OCI-LY7 (cell line): ENCODE results near the gene LYRM4. TPM values are rescaled to one million over a fixed set of nuclear protein-coding genes. Genes with fewer than 3 reads are reported as not detected.

Experiments used
- BruUV-seq: library from RNA; stranded (reverse); fragments of 400-500 nt; replicated peaks from 2 replicates; lab custom pipeline; 2021; lab: Mats Ljungman, UMichigan
- CTCF ChIA-PET: fragments of 300-600 bp; sonication (Branson Sonifier 250); formaldehyde crosslinking; loops from one replicate; lab custom pipeline; 2022; ENCODE audit warnings: antibody characterized with exemption; ENCODE audit not compliant: unreplicated experiment; lab: Charles Lee
- POLR2A ChIA-PET: fragments of 300-600 bp; sonication (Branson Sonifier 250); formaldehyde crosslinking; loops from one replicate; lab custom pipeline; 2022; ENCODE audit warnings: antibody characterized with exemption; lab: Charles Lee
- DNase-seq: peaks from one replicate; pipeline ENCODE4 v3.0.0-alpha.2; 2015; ENCODE audit warnings: low spot score
- H2AFZ ChIP-seq: fragments of 200-600 bp; sonication (generic), shearing (Covaris generic); 2 replicates; pipeline ENCODE4 v1.6.1; 2014; ENCODE audit warnings: mild to moderate bottlenecking, antibody characterized with exemption, low read length, moderate library complexity
- H3K27ac ChIP-seq: fragments of 200-600 bp; sonication (generic); 2 replicates; pipeline ENCODE4 v1.5.1; 2014; ENCODE audit warnings: mixed run types, low read depth, mild to moderate bottlenecking, moderate library complexity, low read length, inconsistent platforms; ENCODE audit not compliant: poor library complexity, severe bottlenecking
- H3K36me3 ChIP-seq: fragments of 200-600 bp; sonication (generic); 2 replicates; pipeline ENCODE4 v1.6.1; 2014; ENCODE audit warnings: mild to moderate bottlenecking, antibody characterized with exemption, low read length, moderate library complexity, mixed read lengths; ENCODE audit not compliant: insufficient read depth
- H3K4me1 ChIP-seq: fragments of 200-600 bp; sonication (generic); 2 replicates; pipeline ENCODE4 v1.5.1; 2014; ENCODE audit warnings: mild to moderate bottlenecking, low read length; ENCODE audit not compliant: insufficient read depth, poor library complexity, severe bottlenecking
- H3K4me2 ChIP-seq: fragments of 200-600 bp; sonication (generic); 2 replicates; pipeline ENCODE4 v1.6.1; 2014; ENCODE audit warnings: mild to moderate bottlenecking, low read length
- H3K4me3 ChIP-seq: fragments of 200-600 bp; sonication (generic); 2 replicates; pipeline ENCODE4 v1.5.1; 2014; ENCODE audit warnings: mild to moderate bottlenecking, low read depth, low read length; ENCODE audit not compliant: poor library complexity, severe bottlenecking
- H3K79me2 ChIP-seq: fragments of 200-600 bp; sonication (generic); 2 replicates; pipeline ENCODE4 v1.6.1; 2016; ENCODE audit warnings: low read depth, mild to moderate bottlenecking, low read length, moderate library complexity, mixed read lengths; ENCODE audit not compliant: insufficient read depth
- H3K9me2 ChIP-seq: fragments of 200-600 bp; sonication (generic); 2 replicates; pipeline ENCODE4 v1.6.1; 2016; ENCODE audit warnings: mild to moderate bottlenecking, low read length, mixed read lengths; ENCODE audit not compliant: insufficient read depth
- H3K9me3 ChIP-seq: fragments of 200-600 bp; sonication (generic); 2 replicates; pipeline ENCODE4 v1.6.1; 2014; ENCODE audit warnings: mild to moderate bottlenecking, mixed run types, low read length, mixed read lengths
- H4K20me1 ChIP-seq: fragments of 200-600 bp; sonication (generic); 2 replicates; pipeline ENCODE4 v1.6.1; 2014; ENCODE audit warnings: mild to moderate bottlenecking, antibody characterized with exemption, low read length, moderate library complexity, mixed read lengths; ENCODE audit not compliant: insufficient read depth
- CTCF ChIP-seq: fragments of 200-600 bp; sonication (generic); conservative IDR thresholded peaks from 2 replicates; pipeline ENCODE4 v1.5.1; 2014; ENCODE audit warnings: mild to moderate bottlenecking, antibody characterized with exemption, low read length, moderate library complexity, mixed read lengths
- EZH2phosphoT487 ChIP-seq: fragments of 200-600 bp; sonication (generic); IDR thresholded peaks from 2 replicates; pipeline ENCODE4 v1.6.1; 2018; ENCODE audit warnings: low read depth, borderline replicate concordance, mild to moderate bottlenecking, mixed run types, antibody characterized with exemption, low read length, moderate library complexity, mixed read lengths
- intact Hi-C: fragments of 100-400 bp; cut with micrococcal nuclease; formaldehyde crosslinking; loops from one replicate; pipeline ENCODE4 v1.10.0; 2022; ENCODE audit not compliant: unreplicated experiment
- total RNA-seq, 2 experiments: library from RNA; depleted of rRNA in 1 of 2; stranded (reverse); fragments of >200 nt in 1 of 2; shearing (Covaris generic) in 1 of 2; gene quantifications; 2 replicates each; pipeline ENCODE4 v1.2.3, GENCODE V29; 2014 to 2022

Gene LYRM4
- total RNA-seq, 2 experiments from 2014 or later = 19.6 to 34.3 TPM

- H3K9me3 ChIP-seq = no peaks in the 10 kb centered on the region
- H2AFZ ChIP-seq = no peak overlapping the region
- no peak overlapping the region for H3K4me3 ChIP-seq
- H4K20me1 ChIP-seq = no peaks in the 10 kb centered on the region
- POLR2A ChIA-PET = no interaction called here
- no TSS peak for BruUV-seq
- no peaks in the 10 kb centered on the region for H3K9me2 ChIP-seq
- no peak for TF ChIP-seq EZH2phosphoT487
- TF ChIP-seq CTCF = no peak
- CTCF ChIA-PET = no interaction called here
- H3K36me3 ChIP-seq = no peaks in the 10 kb centered on the region
- H3K4me2 ChIP-seq = no peak overlapping the region
- no peak for DNase-seq
- intact Hi-C loops = no loop called here
- no peaks in the 10 kb centered on the region for H3K79me2 ChIP-seq
- no peaks in the 10 kb centered on the region for H3K4me1 ChIP-seq
- no peak overlapping the region for H3K27ac ChIP-seq
These were observed 177.5 kb downstream of the LYRM4 start for GRCh38 chr6:5083307-5083583.

- intact Hi-C loops = no loop called here
- no peaks in the 10 kb centered on the region for H3K79me2 ChIP-seq
- TF ChIP-seq CTCF (no peak), EZH2phosphoT487 (no peak)
- H3K9me2 ChIP-seq = no peaks in the 10 kb centered on the region
- H3K27ac ChIP-seq = no peak overlapping the region
- no peaks in the 10 kb centered on the region for H3K36me3 ChIP-seq
- ChIA-PET CTCF (no interaction called here), POLR2A (no interaction called here)
- H4K20me1 ChIP-seq = no peaks in the 10 kb centered on the region
- no peaks in the 10 kb centered on the region for H3K9me3 ChIP-seq
- DNase-seq = no peak
- no peak overlapping the region for H2AFZ ChIP-seq
- H3K4me3 ChIP-seq = no peak overlapping the region
- no peak overlapping the region for H3K4me2 ChIP-seq
- no peaks in the 10 kb centered on the region for H3K4me1 ChIP-seq
- BruUV-seq = no TSS peak
These were observed 178.1 kb downstream of the LYRM4 start for GRCh38 chr6:5082487-5083306.

GRCh38 chr6:5081955-5082354 lies 178.8 kb downstream of the LYRM4 start:
- POLR2A ChIA-PET = no interaction called here
- no peaks in the 10 kb centered on the region for H3K79me2 ChIP-seq

More at GRCh38 chr6:5081955-5082354, 178.8 kb downstream of the LYRM4 start:
- no peaks in the 10 kb centered on the region for H3K4me1 ChIP-seq
- H2AFZ ChIP-seq = no peak overlapping the region
- no peak overlapping the region for H3K27ac ChIP-seq
- H3K4me2 ChIP-seq = no peak overlapping the region
- H3K9me3 ChIP-seq = no peaks in the 10 kb centered on the region
- CTCF ChIA-PET = no interaction called here
- DNase-seq = no peak
- H3K36me3 ChIP-seq = no peaks in the 10 kb centered on the region
- no peaks in the 10 kb centered on the region for H3K9me2 ChIP-seq
- TF ChIP-seq EZH2phosphoT487 = no peak
- TF ChIP-seq CTCF = no peak
- no peak overlapping the region for H3K4me3 ChIP-seq
- BruUV-seq = no TSS peak
- H4K20me1 ChIP-seq = no peaks in the 10 kb centered on the region
- intact Hi-C loops = no loop called here
